ENCODE data around the gene SERP2. TPM values are rescaled to one million over a fixed set of nuclear protein-coding genes. Genes with fewer than 3 reads are reported as not detected.

SERP2 gene
- total and polyA plus RNA-seq, 10 of the 15 experiments (the other 5 are each of a cell fraction or from before 2014, with no cell fraction given) = not detected

- TF ChIP-seq POU2F2 (IDR thresholded peaks at IDR 0.05; ENCODE audit: borderline replicate concordance, low read depth, low read length) = no peak
- no peak for TF ChIP-seq TAF1 (IDR thresholded peaks at IDR 0.05; ENCODE audit: borderline replicate concordance, low read depth, low read length)
Observed at GRCh38 chr13:44385847-44386246, 12.2 kb downstream of the SERP2 start (continued).

- no peak for DNase-seq (ENCODE audit: low read depth, low spot score)
- H3K79me2 ChIP-seq (ENCODE audit: control insufficient read depth, insufficient read depth, low read length) = no peaks in the 10 kb centered on the region
- FAIRE-seq = no peak
- no TSS peak for BruUV-seq (replicated peaks)
- intact Hi-C loops (cut with micrococcal nuclease; ENCODE audit: unreplicated experiment) (no loop called here), in situ Hi-C loops (cut with MboI) (no loop called here)
- no peak overlapping the region for H2AFZ ChIP-seq (ENCODE audit: control insufficient read depth, low read depth, low read length)
- POLR2A ChIA-PET = no interaction called here
- H3K4me3 ChIP-seq = no peak overlapping the region
- RAD21 ChIA-PET (ENCODE audit: unreplicated experiment) = no interaction called here
- no peaks in the 10 kb centered on the region for H3K36me3 ChIP-seq (ENCODE audit: control insufficient read depth in 2 of 2, insufficient read depth in 2 of 2, low read length in 1 of 2)
- CTCF ChIA-PET = no interaction called here
- SMC1A ChIA-PET (ENCODE audit: uncharacterized antibody, unreplicated experiment) = no interaction called here
- H3K27ac ChIP-seq (ENCODE audit: control insufficient read depth, insufficient read depth) = no peak overlapping the region
- H4K20me1 ChIP-seq (ENCODE audit: control insufficient read depth, insufficient read depth) = no peaks in the 10 kb centered on the region
- 17% methylated on average over 7 of the region's 7 CpGs for WGBS (ENCODE audit: insufficient coverage, insufficient replicate concordance, low lambda C conversion rate, missing lambda C conversion rate)
- H3K27me3 ChIP-seq (replicated peaks in 1 of 2; ENCODE audit: control insufficient read depth in 2 of 2, insufficient read depth in 2 of 2, low read length in 1 of 2) = peaks cover 3 to 4% of the 10 kb centered on the region in 2 experiments; a peak in 3 of 4 replicates
- no peaks in the 10 kb centered on the region for H3K4me1 ChIP-seq (ENCODE audit: control insufficient read depth, insufficient read depth, low read length)
- ATAC-seq = no peak
- H3K9me3 ChIP-seq (replicated peaks; ENCODE audit: control insufficient read depth, insufficient read depth, low read length) = no peaks in the 10 kb centered on the region
- H3K9ac ChIP-seq (ENCODE audit: control insufficient read depth, insufficient read depth, low read length) = no peak overlapping the region
- H3K4me2 ChIP-seq (ENCODE audit: control insufficient read depth, insufficient read depth) = no peak overlapping the region
- TF ChIP-seq STAT1 (conservative IDR thresholded peaks at IDR 0.05) = no peak
- TF ChIP-seq, protein P1, sequence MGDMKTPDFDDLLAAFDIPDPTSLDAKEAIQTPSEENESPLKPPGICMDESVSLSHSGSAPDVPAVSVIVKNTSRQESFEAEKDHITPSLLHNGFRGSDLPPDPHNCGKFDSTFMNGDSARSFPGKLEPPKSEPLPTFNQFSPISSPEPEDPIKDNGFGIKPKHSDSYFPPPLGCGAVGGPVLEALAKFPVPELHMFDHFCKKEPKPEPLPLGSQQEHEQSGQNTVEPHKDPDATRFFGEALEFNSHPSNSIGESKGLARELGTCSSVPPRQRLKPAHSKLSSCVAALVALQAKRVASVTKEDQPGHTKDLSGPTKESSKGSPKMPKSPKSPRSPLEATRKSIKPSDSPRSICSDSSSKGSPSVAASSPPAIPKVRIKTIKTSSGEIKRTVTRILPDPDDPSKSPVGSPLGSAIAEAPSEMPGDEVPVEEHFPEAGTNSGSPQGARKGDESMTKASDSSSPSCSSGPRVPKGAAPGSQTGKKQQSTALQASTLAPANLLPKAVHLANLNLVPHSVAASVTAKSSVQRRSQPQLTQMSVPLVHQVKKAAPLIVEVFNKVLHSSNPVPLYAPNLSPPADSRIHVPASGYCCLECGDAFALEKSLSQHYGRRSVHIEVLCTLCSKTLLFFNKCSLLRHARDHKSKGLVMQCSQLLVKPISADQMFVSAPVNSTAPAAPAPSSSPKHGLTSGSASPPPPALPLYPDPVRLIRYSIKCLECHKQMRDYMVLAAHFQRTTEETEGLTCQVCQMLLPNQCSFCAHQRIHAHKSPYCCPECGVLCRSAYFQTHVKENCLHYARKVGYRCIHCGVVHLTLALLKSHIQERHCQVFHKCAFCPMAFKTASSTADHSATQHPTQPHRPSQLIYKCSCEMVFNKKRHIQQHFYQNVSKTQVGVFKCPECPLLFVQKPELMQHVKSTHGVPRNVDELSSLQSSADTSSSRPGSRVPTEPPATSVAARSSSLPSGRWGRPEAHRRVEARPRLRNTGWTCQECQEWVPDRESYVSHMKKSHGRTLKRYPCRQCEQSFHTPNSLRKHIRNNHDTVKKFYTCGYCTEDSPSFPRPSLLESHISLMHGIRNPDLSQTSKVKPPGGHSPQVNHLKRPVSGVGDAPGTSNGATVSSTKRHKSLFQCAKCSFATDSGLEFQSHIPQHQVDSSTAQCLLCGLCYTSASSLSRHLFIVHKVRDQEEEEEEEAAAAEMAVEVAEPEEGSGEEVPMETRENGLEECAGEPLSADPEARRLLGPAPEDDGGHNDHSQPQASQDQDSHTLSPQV (IDR thresholded peaks at IDR 0.05) = no peak
- TF ChIP-seq JUNB (IDR thresholded peaks at IDR 0.05) = no peak
- no peak for TF ChIP-seq ZBTB11 (CRISPR knock-in tag; IDR thresholded peaks at IDR 0.05)
- no peak for TF ChIP-seq SMARCA5 (IDR thresholded peaks at IDR 0.05)
- no peak for TF ChIP-seq NR2C2 (IDR thresholded peaks at IDR 0.05; ENCODE audit: borderline replicate concordance, control insufficient read depth, insufficient read length, low read depth)
- no peak for TF ChIP-seq HSF1 (IDR thresholded peaks at IDR 0.05; ENCODE audit: low read depth, low read length)
- TF ChIP-seq ZNF274 (IDR thresholded peaks at IDR 0.05; ENCODE audit: insufficient read depth, insufficient read length) = no peak
- TF ChIP-seq, protein P2, sequence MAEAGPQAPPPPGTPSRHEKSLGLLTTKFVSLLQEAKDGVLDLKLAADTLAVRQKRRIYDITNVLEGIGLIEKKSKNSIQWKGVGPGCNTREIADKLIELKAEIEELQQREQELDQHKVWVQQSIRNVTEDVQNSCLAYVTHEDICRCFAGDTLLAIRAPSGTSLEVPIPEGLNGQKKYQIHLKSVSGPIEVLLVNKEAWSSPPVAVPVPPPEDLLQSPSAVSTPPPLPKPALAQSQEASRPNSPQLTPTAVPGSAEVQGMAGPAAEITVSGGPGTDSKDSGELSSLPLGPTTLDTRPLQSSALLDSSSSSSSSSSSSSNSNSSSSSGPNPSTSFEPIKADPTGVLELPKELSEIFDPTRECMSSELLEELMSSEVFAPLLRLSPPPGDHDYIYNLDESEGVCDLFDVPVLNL (IDR thresholded peaks at IDR 0.05; ENCODE audit: low read depth, low read length) = no peak
- TF ChIP-seq HCFC1 (IDR thresholded peaks at IDR 0.05; ENCODE audit: low read length) = no peak
- no peak for TF ChIP-seq KLF5 (IDR thresholded peaks at IDR 0.05; ENCODE audit: partially characterized antibody)
Observed at GRCh38 chr13:44386913-44387556, 13.4 kb downstream of the SERP2 start.

All from GM12878 (cell line).